ENCODE results near the gene PGAM1.

DNA sequence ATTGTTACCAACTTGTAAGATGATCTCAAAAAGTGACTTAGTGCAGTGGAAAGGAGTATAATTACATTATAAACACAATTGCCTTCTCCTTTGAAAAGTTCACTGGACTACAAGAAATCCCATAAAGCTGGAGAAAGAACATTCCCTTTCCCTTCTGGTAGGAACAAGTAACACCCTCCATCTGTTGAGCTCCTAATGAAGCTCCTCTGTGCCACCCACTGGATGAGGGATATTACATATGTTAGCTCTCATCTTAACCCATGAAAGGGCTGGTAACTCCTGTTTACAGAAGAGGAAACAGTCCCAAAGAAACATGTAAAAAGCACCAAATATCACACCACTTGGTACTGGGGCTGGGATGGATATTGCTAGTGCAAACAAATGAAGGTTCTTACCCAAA lies 8.1 kb downstream of the PGAM1 start:
- TF ChIP-seq CTCF (IDR thresholded peaks at IDR 0.05; ENCODE audit: insufficient read depth, low read depth, low read length) (no peak), EZH2 (IDR thresholded peaks at IDR 0.05; ENCODE audit: insufficient read depth, low read length) (no peak)
